AG10803 (cell line): ENCODE results near the gene REP15.
"Not testable (repeated sequence)": the region's sequence is repeated elsewhere in the genome, so short reads cannot be mapped to it uniquely, and the experiment has no call there.

Source experiments
- DNase-seq: peaks from one replicate; pipeline ENCODE4 v3.0.0; 2010; ENCODE audit warnings: low read depth
- H3K4me3 ChIP-seq: 2 replicates; pipeline ENCODE4 v1.5.1; 2011; ENCODE audit warnings: mild to moderate bottlenecking, low read length, control low read depth
- CTCF ChIP-seq: conservative IDR thresholded peaks from 2 replicates; pipeline ENCODE4 v1.5.1; 2011; ENCODE audit warnings: mild to moderate bottlenecking, low read length, control low read depth, inconsistent platforms

REP15 gene

GRCh38 chr12:27733791-27734190, 37.5 kb downstream of the REP15 start:
- TF ChIP-seq CTCF: no peak
- H3K4me3 ChIP-seq: no peak overlapping the region
- DNase-seq: no peak

- not testable (repeated sequence) for H3K4me3 ChIP-seq, DNase-seq
These were observed 38.1 kb downstream of the REP15 start for GRCh38 chr12:27734321-27734720.

GRCh38 chr12:27743601-27744000, 47.4 kb downstream of the REP15 start:
- DNase-seq: no peak
- no peak for TF ChIP-seq CTCF
- H3K4me3 ChIP-seq: no peak overlapping the region

GRCh38 chr12:27745734-27746133, 49.5 kb downstream of the REP15 start:
- not testable (repeated sequence) for DNase-seq, H3K4me3 ChIP-seq
